Vagina (tissue), 2 donors: ENCODE results near the gene EPOP. TPM values are rescaled to one million over a fixed set of nuclear protein-coding genes. Genes with fewer than 3 reads are reported as not detected.

ENCODE experiments used
- DNase-seq, 2 donors: peaks; one replicate each; pipeline ENCODE4 v3.0.0-alpha.2; 2017; ENCODE audit errors: extremely low spot score in 2 of 2
- H3K27ac ChIP-seq: fragments of 200-600 bp; sonication (generic); one replicate; pipeline ENCODE4 v1.5.1; 2019
- H3K27me3 ChIP-seq: fragments of 200-600 bp; sonication (generic); one replicate; pipeline ENCODE4 v1.5.1; 2019
- H3K36me3 ChIP-seq, 2 donors: fragments of 200-600 bp; sonication (generic); one replicate each; pipeline ENCODE4 v1.5.1; 2017 to 2019
- H3K4me1 ChIP-seq: fragments of 200-600 bp; sonication (generic); one replicate; pipeline ENCODE4 v1.5.1; 2019
- H3K4me3 ChIP-seq, 2 donors: fragments of 200-600 bp; sonication (generic); 1 replicate in 1 of 2; 2 replicates in 1 of 2; pipeline ENCODE4 v1.5.1; 2016 to 2019
- H3K9me3 ChIP-seq: fragments of 200-600 bp; sonication (generic); one replicate; pipeline ENCODE4 v1.5.1; 2019
- POLR2A ChIP-seq, 2 donors: fragments of 450-650 bp; IDR thresholded peaks; one replicate each; pipeline ENCODE4 v1.6.1; 2017; ENCODE audit warnings: antibody characterized with exemption in 2 of 2, mild to moderate bottlenecking in 2 of 2, moderate library complexity in 2 of 2
- POLR2AphosphoS5 ChIP-seq, 2 donors: sonication (generic); formaldehyde crosslinking; IDR thresholded peaks; one replicate each; pipeline ENCODE4 v1.9.0; 2017; ENCODE audit warnings: antibody characterized with exemption in 2 of 2, mild to moderate bottlenecking in 2 of 2, low read depth in 1 of 2; ENCODE audit not compliant: insufficient read depth in 1 of 2
- intact Hi-C: fragments of 100-400 bp; cut with DNase I; formaldehyde crosslinking; loops from one replicate; pipeline ENCODE4 v1.15.1; 2023
- total RNA-seq: library from RNA; depleted of rRNA; stranded (reverse); fragments of >200 nt; gene quantifications from one replicate; pipeline ENCODE4 v1.2.3, GENCODE V29; 2016
- TF ChIP-seq, protein P1 (sequence below), 3 experiments: fragments of 450-650 bp in 2 of 3; fragments of 200-600 bp in 1 of 3; sonication (generic) in 1 of 3; IDR thresholded peaks; one replicate each; pipeline ENCODE4 v1.5.1; 2017 to 2019; ENCODE audit warnings: antibody characterized with exemption in 3 of 3, mild to moderate bottlenecking in 2 of 3, moderate library complexity in 2 of 3

The EPOP gene
- total RNA-seq, 1 donor from 2014 or later: 0.98 TPM

DNA sequence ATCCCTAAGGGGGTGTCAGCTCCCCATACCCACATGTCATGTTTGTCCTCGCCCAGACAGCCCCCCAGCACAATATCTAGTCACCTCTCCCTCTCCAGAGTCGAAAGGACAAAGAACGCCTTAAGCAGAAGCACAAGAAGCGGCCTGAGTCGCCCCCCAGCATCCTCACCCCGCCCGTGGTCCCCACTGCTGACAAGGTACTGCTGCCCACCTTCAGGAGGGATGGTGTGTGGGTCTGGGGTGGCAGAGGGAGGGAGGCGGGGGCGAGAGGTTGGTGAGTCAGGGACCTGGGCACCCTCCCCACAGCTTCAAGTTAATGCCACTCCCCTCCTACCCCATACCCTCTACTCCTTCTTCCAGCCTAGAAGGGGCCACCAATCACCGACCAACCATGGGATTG lies 37.8 kb upstream of the EPOP start:
- no peak for DNase-seq
- peaks cover 0 to 41% of the 10 kb centered on the region in 2 donors for H3K36me3 ChIP-seq
- H3K4me3 ChIP-seq: no peak overlapping the region
- intact Hi-C loops: no loop called here
- H3K27ac ChIP-seq: no peak overlapping the region
- H3K4me1 ChIP-seq: peaks cover 14% of the 10 kb centered on the region
- no peaks in the 10 kb centered on the region for H3K27me3 ChIP-seq
- no peak for TF ChIP-seq POLR2AphosphoS5 (IDR thresholded peaks at IDR 0.05; ENCODE audit: insufficient read depth in 1 of 2, low read depth in 1 of 2)
- TF ChIP-seq POLR2A (IDR thresholded peaks at IDR 0.05): no peak
- TF ChIP-seq, protein P1, sequence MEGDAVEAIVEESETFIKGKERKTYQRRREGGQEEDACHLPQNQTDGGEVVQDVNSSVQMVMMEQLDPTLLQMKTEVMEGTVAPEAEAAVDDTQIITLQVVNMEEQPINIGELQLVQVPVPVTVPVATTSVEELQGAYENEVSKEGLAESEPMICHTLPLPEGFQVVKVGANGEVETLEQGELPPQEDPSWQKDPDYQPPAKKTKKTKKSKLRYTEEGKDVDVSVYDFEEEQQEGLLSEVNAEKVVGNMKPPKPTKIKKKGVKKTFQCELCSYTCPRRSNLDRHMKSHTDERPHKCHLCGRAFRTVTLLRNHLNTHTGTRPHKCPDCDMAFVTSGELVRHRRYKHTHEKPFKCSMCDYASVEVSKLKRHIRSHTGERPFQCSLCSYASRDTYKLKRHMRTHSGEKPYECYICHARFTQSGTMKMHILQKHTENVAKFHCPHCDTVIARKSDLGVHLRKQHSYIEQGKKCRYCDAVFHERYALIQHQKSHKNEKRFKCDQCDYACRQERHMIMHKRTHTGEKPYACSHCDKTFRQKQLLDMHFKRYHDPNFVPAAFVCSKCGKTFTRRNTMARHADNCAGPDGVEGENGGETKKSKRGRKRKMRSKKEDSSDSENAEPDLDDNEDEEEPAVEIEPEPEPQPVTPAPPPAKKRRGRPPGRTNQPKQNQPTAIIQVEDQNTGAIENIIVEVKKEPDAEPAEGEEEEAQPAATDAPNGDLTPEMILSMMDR (IDR thresholded peaks at IDR 0.05): no peak
- no peaks in the 10 kb centered on the region for H3K9me3 ChIP-seq

DNA sequence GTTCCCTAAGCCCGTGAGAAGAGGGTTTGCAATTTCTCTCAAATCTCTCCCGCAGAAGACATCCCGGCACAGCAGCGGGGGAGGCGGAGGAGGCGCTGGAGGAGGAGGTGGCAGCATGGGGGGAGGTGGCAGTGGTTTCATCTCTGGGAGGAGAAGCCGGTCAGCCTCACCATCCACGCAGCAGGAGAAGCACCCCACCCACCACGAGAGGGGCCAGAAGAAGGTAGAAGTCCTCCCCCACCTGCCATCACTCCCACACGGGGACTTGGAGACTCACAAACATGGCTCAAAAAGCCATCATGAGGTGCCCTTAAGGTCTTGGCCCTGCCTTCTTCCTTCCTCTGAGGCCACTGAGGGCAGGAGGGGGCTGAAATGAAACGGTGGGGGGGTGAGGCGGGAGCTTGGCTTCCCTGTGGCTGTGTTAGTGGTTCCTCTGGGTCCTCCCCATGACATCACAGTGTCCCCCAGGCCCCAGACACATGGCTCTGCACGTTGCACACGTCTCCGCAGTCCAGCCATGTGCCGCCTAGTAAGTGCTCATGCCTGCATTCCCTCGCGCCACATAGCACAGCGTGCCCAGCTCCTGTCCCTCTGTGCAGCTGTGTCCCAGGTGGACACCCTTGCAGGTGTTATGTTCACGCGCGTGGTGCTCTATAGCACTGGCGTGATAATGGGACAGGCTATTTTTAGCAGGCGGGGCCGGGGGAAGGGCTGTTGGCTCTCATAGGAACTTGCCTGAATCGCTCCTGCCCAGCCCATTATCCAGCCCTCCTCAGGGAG lies 37.2 kb upstream of the EPOP start:
- peaks cover 0 to 35% of the 10 kb centered on the region in 2 donors for H3K36me3 ChIP-seq

GRCh38 chr17:38710985-38711384 lies 36.2 kb upstream of the EPOP start:
- H3K27ac ChIP-seq: no peak overlapping the region
- H3K9me3 ChIP-seq: no peaks in the 10 kb centered on the region
- H3K36me3 ChIP-seq: peaks cover 0 to 29% of the 10 kb centered on the region in 2 donors
- no peaks in the 10 kb centered on the region for H3K27me3 ChIP-seq
- H3K4me3 ChIP-seq: no peak overlapping the region
- TF ChIP-seq POLR2A (IDR thresholded peaks at IDR 0.05) (no peak), POLR2AphosphoS5 (IDR thresholded peaks at IDR 0.05; ENCODE audit: insufficient read depth in 1 of 2, low read depth in 1 of 2) (no peak)
- TF ChIP-seq, protein P1 (IDR thresholded peaks at IDR 0.05): no peak
- peaks cover 28% of the 10 kb centered on the region for H3K4me1 ChIP-seq
- intact Hi-C loops: no loop called here
- DNase-seq: no peak

More for the DNA sequence above, 37.2 kb upstream of the EPOP start:
- peaks cover 20% of the 10 kb centered on the region for H3K4me1 ChIP-seq
- no peak overlapping the region for H3K4me3 ChIP-seq
- DNase-seq: no peak
- no peaks in the 10 kb centered on the region for H3K27me3 ChIP-seq
- intact Hi-C loops: no loop called here
- TF ChIP-seq, protein P1 (IDR thresholded peaks at IDR 0.05): no peak
- TF ChIP-seq POLR2A (IDR thresholded peaks at IDR 0.05) (no peak), POLR2AphosphoS5 (IDR thresholded peaks at IDR 0.05; ENCODE audit: insufficient read depth in 1 of 2, low read depth in 1 of 2) (no peak)
- no peak overlapping the region for H3K27ac ChIP-seq
- no peaks in the 10 kb centered on the region for H3K9me3 ChIP-seq

DNA sequence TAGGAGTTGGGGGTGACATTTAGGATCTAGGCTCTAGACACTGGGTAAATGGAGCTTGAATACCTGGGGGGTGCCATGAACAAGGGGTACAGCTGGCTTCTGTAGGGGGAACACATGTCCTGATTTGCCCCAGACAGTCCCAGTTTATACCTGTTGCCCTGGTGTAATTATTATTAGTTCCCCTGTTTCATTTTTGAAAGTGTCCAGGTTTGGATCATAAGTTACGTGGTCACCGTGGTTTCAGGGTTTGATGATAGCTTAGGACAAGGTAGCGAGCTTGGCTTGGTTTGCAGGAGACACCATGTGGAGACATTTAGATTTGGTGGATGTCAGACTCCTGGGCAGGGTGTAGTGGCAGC lies 35.8 kb upstream of the EPOP start:
- TF ChIP-seq POLR2AphosphoS5 (IDR thresholded peaks at IDR 0.05; ENCODE audit: insufficient read depth in 1 of 2, low read depth in 1 of 2): no peak
- TF ChIP-seq, protein P1 (IDR thresholded peaks at IDR 0.05): no peak
- no peak for TF ChIP-seq POLR2A (IDR thresholded peaks at IDR 0.05)
- Histone ChIP-seq H3K4me1 (peaks cover 28% of the 10 kb centered on the region), H3K27me3 (no peaks in the 10 kb centered on the region), H3K36me3 (peaks cover 0 to 24% of the 10 kb centered on the region in 2 donors), H3K27ac (no peak overlapping the region), H3K9me3 (no peaks in the 10 kb centered on the region), H3K4me3 (no peak overlapping the region)
- no peak for DNase-seq
- intact Hi-C loops: no loop called here
